GM12864 (cell line): ENCODE data around the gene CCDC148.

ENCODE experiments used
- DNase-seq: peaks from one replicate; pipeline ENCODE4 v3.0.0-alpha.2; 2011; ENCODE audit warnings: low read depth
- H3K4me3 ChIP-seq: 2 replicates; pipeline ENCODE4 v1.5.1; 2011; ENCODE audit warnings: mild to moderate bottlenecking, low read depth, low read length, control low read depth
- CTCF ChIP-seq: IDR thresholded peaks from 2 replicates; pipeline ENCODE4 v1.5.1; 2011; ENCODE audit warnings: low read depth, mild to moderate bottlenecking, moderate library complexity, low read length, control low read depth, inconsistent platforms; ENCODE audit errors: missing control alignments

The CCDC148 gene

GRCh38 chr2:158194229-158194628, 262.3 kb downstream of the CCDC148 start:
- TF ChIP-seq CTCF, result no peak
- H3K4me3 ChIP-seq, result no peak overlapping the region
- no peak for DNase-seq

DNA sequence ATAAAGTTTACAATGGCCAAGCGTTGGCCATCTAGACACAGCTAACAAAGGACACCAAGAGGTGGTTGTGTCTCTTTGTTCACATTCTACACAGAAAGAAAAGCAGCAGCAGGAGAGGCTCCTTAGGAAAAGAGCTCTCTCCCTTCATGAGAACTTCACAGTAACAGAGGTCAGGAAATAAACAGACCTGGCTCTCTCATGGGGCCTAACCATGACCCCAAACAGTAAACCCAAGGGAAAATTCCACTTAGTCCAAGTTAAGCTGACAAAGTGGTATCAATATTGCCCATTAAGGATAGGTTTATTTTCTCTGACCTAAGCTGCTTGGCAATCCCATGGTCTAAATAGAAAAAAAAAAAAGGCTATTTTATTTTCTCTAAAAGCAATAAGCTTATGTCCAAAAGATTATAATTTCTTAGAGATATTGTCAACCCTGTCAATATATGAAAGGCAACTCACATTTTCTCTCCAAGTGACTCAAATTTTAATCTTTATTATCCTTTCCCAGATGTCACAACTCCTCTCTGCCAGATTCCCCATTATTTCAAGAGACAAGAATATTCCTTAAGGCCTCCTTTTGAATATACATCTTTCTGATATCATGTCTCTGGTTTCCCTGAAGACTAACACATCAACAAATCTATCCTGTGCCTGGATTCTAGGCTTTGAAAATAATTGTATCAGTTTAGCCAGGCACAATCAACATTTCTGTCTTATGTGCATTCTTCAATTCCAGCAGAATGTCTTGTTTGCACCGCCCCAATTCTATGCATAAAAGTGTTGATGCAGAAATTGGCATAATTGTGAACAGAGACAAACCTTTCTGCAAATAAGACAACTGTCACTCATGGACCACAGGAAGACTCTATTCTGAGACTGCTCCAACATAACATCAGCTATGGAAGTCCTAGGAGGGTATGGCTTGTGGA, 263.8 kb downstream of the CCDC148 start:
- no peak overlapping the region for H3K4me3 ChIP-seq
- no peak for DNase-seq
- no peak for TF ChIP-seq CTCF

- DNase-seq, result peak; percentile 31
- no peak for TF ChIP-seq CTCF
- H3K4me3 ChIP-seq, result no peak overlapping the region; the same call in 1 of the 2 replicates
Measured at GRCh38 chr2:158191076-158191895, 265.3 kb downstream of the CCDC148 start.

DNA sequence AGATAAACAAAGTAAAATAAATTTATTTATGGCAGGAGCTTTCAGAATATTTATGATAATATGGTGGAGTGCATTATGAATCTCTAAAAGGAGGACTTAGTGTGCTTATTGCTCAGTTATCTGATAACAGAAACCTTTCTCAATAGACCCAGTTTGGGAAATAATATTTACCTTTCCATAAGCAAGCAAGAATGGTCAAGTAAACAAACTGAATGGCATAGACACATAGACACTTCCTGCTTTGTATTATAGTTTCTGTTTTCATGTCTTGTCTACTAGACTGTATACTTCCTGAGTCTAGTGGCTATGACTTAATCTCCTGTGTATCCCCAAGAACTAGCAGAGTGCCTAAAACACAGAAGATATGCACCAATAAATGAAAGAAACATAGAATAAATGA, 267.0 kb downstream of the CCDC148 start:
- no peak for TF ChIP-seq CTCF
- H3K4me3 ChIP-seq, result no peak overlapping the region
- DNase-seq, result no peak

GRCh38 chr2:158187908-158188307, 268.6 kb downstream of the CCDC148 start:
- TF ChIP-seq CTCF, result no peak
- H3K4me3 ChIP-seq, result no peak overlapping the region
- no peak for DNase-seq

- H3K4me3 ChIP-seq, result no peak overlapping the region
- no peak for DNase-seq
- no peak for TF ChIP-seq CTCF
Measured at GRCh38 chr2:158184556-158185343, 271.8 kb downstream of the CCDC148 start.
